22Rv1 (cell line): Measurements from ENCODE around the gene STUM.

Experiments
- CTCF ChIP-seq: fragments of 450-650 bp; IDR thresholded peaks from 2 replicates; pipeline ENCODE4 v1.5.1; 2017; ENCODE audit warnings: mild to moderate bottlenecking
- ZFX ChIP-seq: fragments of 450-650 bp; IDR thresholded peaks from 2 replicates; pipeline ENCODE4 v1.6.1; 2017; ENCODE audit warnings: antibody characterized with exemption, borderline replicate concordance

GRCh38 chr1:226631229-226632000, 82.9 kb downstream of the STUM start:
- TF ChIP-seq CTCF (no peak), ZFX (no peak)
